Measurements from ENCODE around the gene BCL10. TPM values are rescaled to one million over a fixed set of nuclear protein-coding genes. Genes with fewer than 3 reads are reported as not detected.

The BCL10 gene
- total RNA-seq, 2 donors from 2014 or later, result 9.0 to 12.7 TPM

DNA sequence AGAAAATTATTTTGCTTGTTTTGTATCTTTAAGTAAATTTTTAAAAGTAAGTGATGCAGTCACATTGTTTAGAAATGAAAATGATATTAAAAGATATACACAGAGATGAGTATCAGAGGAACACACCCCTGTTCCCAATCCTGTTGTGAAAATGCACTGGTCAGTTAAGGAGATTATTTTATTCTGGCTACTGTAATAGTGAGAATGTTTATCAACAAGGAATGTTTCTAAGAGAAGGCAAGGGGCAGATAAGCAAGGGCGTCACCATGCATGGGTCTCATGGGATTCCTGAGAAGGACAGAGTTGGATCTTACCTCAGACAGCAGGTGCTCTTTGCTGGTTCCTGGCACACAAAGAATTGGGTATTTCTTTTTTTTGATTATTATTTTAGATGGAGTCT, 38.8 kb downstream of the BCL10 start:
- intact Hi-C loops (cut with DNase I), result no loop called here
- DNase-seq (no peak), ATAC-seq (no peak)

- DNase-seq, result no peak
- no peak for ATAC-seq
- intact Hi-C loops (cut with DNase I), result no loop called here
These were observed 46.0 kb downstream of the BCL10 start for GRCh38 chr1:85230305-85230977.

DNA sequence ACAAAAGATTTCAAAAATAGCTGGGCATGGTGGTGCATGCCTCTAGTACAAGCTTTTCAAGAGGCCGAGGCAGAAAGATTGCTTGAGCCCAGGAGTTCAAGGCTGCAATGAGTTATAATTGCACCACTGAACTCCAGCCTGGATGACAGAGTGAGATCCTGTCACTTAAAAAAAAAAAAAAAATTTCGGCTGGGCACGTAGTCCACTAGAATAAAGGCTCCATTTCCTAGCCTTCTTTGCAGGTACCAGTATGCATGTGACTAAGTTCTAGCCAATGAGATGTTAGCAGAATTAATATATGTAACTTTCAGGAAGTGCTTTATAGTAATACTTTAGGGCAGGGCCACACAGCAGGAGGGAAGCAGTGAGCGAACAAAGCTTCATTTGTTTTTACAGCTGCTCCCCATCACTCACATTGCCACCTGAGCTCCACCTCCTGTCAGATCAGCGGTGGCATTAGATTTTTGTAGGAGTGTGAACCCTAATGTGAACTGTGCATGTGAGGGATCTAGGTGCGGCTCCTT, 46.8 kb downstream of the BCL10 start:
- intact Hi-C loops (cut with DNase I), result no loop called here
- ATAC-seq (no peak), DNase-seq (no peak)

DNA sequence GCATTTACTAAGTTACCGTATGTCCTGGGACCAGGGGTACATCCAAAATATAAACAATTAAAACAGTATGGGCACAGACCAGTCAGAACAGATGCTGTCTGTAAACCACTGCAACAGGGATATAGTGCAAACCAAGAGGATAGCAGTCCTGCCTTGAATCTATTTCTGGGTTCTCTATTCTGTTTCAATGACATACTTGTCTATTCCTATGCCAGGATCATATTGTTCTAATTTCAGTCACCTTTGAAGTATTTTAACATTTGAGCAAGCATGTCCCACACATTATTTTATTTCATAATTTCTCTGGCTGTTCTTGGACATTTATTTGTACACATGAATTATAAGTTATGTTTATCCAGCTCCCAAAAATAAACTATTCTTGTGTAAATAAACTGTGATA, 47.5 kb downstream of the BCL10 start:
- ATAC-seq (peak; percentile 46 to 69), DNase-seq (no peak)
- intact Hi-C loops (cut with DNase I), result no loop called here

GRCh38 chr1:85225624-85226380, 50.6 kb downstream of the BCL10 start:
- intact Hi-C loops (cut with DNase I), result no loop called here
- peak in 1 of 2 donors; percentile 56 for ATAC-seq
- DNase-seq, result no peak

- intact Hi-C loops (cut with DNase I), result no loop called here
- DNase-seq (no peak), ATAC-seq (peak; percentile 38 to 67)
These were observed 51.5 kb downstream of the BCL10 start for GRCh38 chr1:85224734-85225623.

DNA sequence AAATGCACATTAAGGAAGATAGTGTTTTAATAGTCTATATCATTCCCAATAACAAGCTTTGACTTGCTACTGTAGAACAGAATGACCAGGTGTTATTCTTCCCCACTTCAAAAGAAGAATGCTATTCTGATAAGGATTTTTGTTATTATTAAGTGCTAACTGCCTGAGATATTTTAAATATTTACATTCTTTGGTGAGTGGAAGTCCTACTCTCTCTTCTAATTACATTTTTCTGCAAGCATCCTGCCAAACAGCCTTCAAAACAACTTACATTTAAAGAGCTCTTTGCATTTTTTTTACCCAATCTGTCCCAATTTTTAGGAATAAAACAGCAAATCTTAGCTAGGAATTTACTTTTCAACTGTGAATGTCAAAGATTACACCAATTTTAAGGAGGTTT, 52.1 kb downstream of the BCL10 start:
- no peak for DNase-seq
- intact Hi-C loops (cut with DNase I), result no loop called here
- ATAC-seq, result no peak

DNA sequence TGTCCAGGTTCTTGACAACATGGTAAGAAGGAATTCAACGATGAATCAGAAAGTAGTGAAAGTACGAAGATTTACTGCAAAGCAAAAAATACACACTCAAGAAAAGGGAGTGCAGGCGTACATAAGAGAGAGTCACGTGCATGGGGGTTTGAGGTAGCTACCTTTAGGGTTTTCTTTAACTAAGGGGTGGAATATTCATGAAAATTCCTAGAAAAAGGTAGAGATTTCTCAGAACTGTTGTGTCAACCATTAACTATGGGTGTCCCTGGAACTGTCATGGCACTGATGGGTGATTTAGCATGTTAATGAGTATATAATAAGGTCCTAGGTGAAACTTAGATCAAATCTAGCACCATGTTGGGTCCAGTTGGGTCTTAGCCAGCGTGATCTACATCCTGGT, 53.1 kb downstream of the BCL10 start:
- intact Hi-C loops (cut with DNase I), result no loop called here
- no peak for ATAC-seq
- DNase-seq, result no peak

- no peak for ATAC-seq
- intact Hi-C loops (cut with DNase I), result no loop called here
- no peak for DNase-seq
These were observed 55.7 kb downstream of the BCL10 start for GRCh38 chr1:85220756-85221201.

DNA sequence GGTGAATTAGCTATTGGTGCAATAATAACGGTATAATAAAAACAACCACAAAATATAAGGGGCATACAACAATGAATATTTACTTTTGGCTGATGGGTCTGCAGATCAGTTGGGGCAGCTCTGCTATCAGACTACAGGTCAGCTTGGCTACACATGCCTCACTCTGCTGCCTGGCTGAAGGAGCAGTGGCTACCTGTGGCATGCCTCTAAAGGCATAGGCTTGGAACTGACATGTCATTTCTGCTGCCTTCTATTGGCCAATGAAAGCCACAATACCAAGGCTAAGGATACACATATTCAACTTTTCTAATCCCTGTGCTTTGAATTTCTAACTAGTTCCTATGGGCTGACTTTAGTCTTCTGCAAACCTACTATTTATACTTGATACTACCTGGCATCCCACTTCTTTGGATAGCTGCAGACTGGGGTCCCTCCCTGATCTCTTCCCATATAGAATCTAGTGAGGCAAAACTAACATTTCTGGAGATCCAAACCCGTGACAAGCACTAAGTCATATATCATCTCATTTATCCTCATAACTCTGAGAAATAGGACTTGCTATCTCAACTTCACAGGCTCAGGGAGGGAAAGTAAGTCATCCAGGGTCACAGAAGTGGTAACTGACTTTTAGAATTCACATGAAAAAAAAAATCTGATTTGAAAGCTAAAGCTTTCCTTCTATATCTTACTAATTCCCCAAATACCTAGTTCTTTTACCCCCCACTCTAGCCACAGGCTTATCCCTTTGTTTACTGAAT, 56.4 kb downstream of the BCL10 start:
- DNase-seq (no peak), ATAC-seq (no peak)
- intact Hi-C loops (cut with DNase I), result no loop called here

GRCh38 chr1:85216697-85217096, 59.7 kb downstream of the BCL10 start:
- intact Hi-C loops (cut with DNase I), result no loop called here
- DNase-seq, result no peak
- ATAC-seq, result no peak

Other genes starting within 250 kb of the BCL10 start
- 10 to 100 TPM in 1 of 2 donors, 1 to 10 TPM in 1; 7.6 to 11.6 TPM for gene MCOLN3, start 228.1 kb downstream of the BCL10 start, total RNA-seq
- 10 to 100 TPM; 14.3 to 14.5 TPM for gene SYDE2, start 75.6 kb downstream of the BCL10 start, total RNA-seq
- 10 to 100 TPM; 15.6 to 17.6 TPM for gene C1orf52, start 17.0 kb downstream of the BCL10 start, total RNA-seq
- 10 to 100 TPM; 10.1 to 15.6 TPM for gene DDAH1, start 188.5 kb upstream of the BCL10 start, total RNA-seq

Measured in left cardiac atrium (tissue), 4 donors.